T follicular helper cell (primary cell): ENCODE results near the gene SSH2.
"Not testable (repeated sequence)": the region's sequence is repeated elsewhere in the genome, so short reads cannot be mapped to it uniquely, and the experiment has no call there.

Experiments used
- DNase-seq: peaks from one replicate; pipeline ENCODE4 v3.0.0-alpha.2; 2020; ENCODE audit warnings: low read depth

The SSH2 gene

GRCh38 chr17:29709866-29710519 lies 220.0 kb downstream of the SSH2 start:
- DNase-seq: no peak

GRCh38 chr17:29707212-29707571 lies 222.8 kb downstream of the SSH2 start:
- DNase-seq: no peak

GRCh38 chr17:29706045-29706431 lies 224.0 kb downstream of the SSH2 start:
- no peak for DNase-seq

- no peak for DNase-seq
Observed at GRCh38 chr17:29705386-29705785, 224.6 kb downstream of the SSH2 start.

GRCh38 chr17:29699283-29699682 lies 230.7 kb downstream of the SSH2 start:
- no peak for DNase-seq

- no peak for DNase-seq
Observed at GRCh38 chr17:29698837-29699236, 231.2 kb downstream of the SSH2 start.

GRCh38 chr17:29698019-29698777 lies 231.8 kb downstream of the SSH2 start:
- DNase-seq: no peak

GRCh38 chr17:29697371-29697770 lies 232.7 kb downstream of the SSH2 start:
- no peak for DNase-seq

- no peak for DNase-seq
Observed at GRCh38 chr17:29694918-29695563, 235.0 kb downstream of the SSH2 start.

- no peak for DNase-seq
Observed at GRCh38 chr17:29693751-29694150, 236.3 kb downstream of the SSH2 start.

- no peak for DNase-seq
Observed at GRCh38 chr17:29687596-29687995, 242.4 kb downstream of the SSH2 start.

GRCh38 chr17:29686993-29687590 lies 242.9 kb downstream of the SSH2 start:
- DNase-seq: no peak

- no peak for DNase-seq
Observed at GRCh38 chr17:29683481-29683880, 246.5 kb downstream of the SSH2 start.

GRCh38 chr17:29682987-29683386 lies 247.0 kb downstream of the SSH2 start:
- DNase-seq: no peak

- DNase-seq: no peak
Observed at GRCh38 chr17:29682054-29682453, 248.0 kb downstream of the SSH2 start.

GRCh38 chr17:29677824-29678223 lies 252.2 kb downstream of the SSH2 start:
- no peak for DNase-seq

- DNase-seq: no peak
Observed at GRCh38 chr17:29677221-29677791, 252.7 kb downstream of the SSH2 start.

GRCh38 chr17:29675961-29676360 lies 254.1 kb downstream of the SSH2 start:
- DNase-seq: not testable (repeated sequence)

GRCh38 chr17:29674281-29674680 lies 255.7 kb downstream of the SSH2 start:
- DNase-seq: no peak

- no peak for DNase-seq
Observed at GRCh38 chr17:29671661-29672060, 258.4 kb downstream of the SSH2 start.

- no peak for DNase-seq
Observed at GRCh38 chr17:29669266-29669665, 260.8 kb downstream of the SSH2 start.

GRCh38 chr17:29667969-29668368 lies 262.1 kb downstream of the SSH2 start:
- DNase-seq: no peak

GRCh38 chr17:29665481-29665810 lies 264.6 kb downstream of the SSH2 start:
- DNase-seq: no peak
